ENCODE results near the gene RRAGD. TPM values are rescaled to one million over a fixed set of nuclear protein-coding genes. Genes with fewer than 3 reads are reported as not detected.

The RRAGD gene
- total and polyA plus RNA-seq, 2 experiments from 2014 or later = 7.0 to 20.1 TPM

DNA sequence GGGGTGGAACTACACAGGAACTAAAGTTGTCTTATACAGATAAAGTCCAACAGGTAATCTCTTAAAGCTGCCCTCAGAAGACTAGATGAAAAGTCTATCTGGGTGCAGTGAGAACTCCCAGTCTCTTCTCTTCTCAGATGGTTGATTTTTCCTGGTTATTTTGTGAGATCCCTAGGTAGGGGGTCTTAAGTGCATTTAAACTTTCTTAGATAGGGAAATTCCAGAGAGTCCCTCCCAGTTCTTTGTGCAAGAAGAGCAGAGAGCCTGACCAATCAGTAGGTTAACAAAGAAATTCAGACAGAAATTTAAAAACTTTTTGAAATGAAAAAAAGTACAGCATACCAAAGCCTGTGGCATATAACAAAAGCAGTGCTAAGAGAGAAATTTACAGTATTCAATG lies 95.0 kb downstream of the RRAGD start:
- Histone ChIP-seq H3K27me3 (ENCODE audit: insufficient read depth) (no peaks in the 10 kb centered on the region), H3K36me3 (ENCODE audit: insufficient read depth) (peaks cover 5% of the 10 kb centered on the region; the same call in 1 of the 2 replicates), H3F3A (replicated peaks; ENCODE audit: low read depth) (no peaks in the 10 kb centered on the region), H2AFZ (no peak overlapping the region), H3K79me2 (replicated peaks; ENCODE audit: insufficient read depth) (no peaks in the 10 kb centered on the region), H3K9me2 (ENCODE audit: insufficient read depth) (no peaks in the 10 kb centered on the region), H3K4me2 (no peak overlapping the region), H3K4me3 (no peak overlapping the region), H3K27ac (ENCODE audit: low read depth) (no peak overlapping the region), H3K4me1 (ENCODE audit: insufficient read depth) (no peaks in the 10 kb centered on the region), H4K20me1 (replicated peaks; ENCODE audit: insufficient read depth) (no peaks in the 10 kb centered on the region)
- H3K9me3 Mint-ChIP-seq = peaks cover 28% of the 10 kb centered on the region
- no peak overlapping the region for H3K4me3 Mint-ChIP-seq
- H3K36me3 Mint-ChIP-seq (ENCODE audit: low read depth) = peaks cover 27% of the 10 kb centered on the region
- H3K4me1 Mint-ChIP-seq = peaks cover 16% of the 10 kb centered on the region
- ATAC-seq = peak; percentile 53; the same call in 2 of the 3 replicates
- TF ChIP-seq EZH2 (IDR thresholded peaks at IDR 0.05; ENCODE audit: low read depth, unreplicated experiment) (no peak), ZNF331 (CRISPR knock-in tag; IDR thresholded peaks at IDR 0.05; ENCODE audit: low read depth) (no peak), STAT1 (IDR thresholded peaks at IDR 0.05; ENCODE audit: unreplicated experiment) (no peak), POLR2AphosphoS5 (IDR thresholded peaks at IDR 0.05; ENCODE audit: low read depth) (no peak)
- peaks cover 2% of the 10 kb centered on the region for H3K27me3 Mint-ChIP-seq (ENCODE audit: insufficient read depth, low read depth, poor library complexity)
- DNase-seq (ENCODE audit: low spot score) = peak; percentile 19
- no peak overlapping the region for H3K27ac Mint-ChIP-seq

- H3K27ac Mint-ChIP-seq = no peak within 1 kb of the TSS
- H3K9me3 Mint-ChIP-seq = peaks cover 14% of the 10 kb centered on the region
- Histone ChIP-seq H3K36me3 (ENCODE audit: insufficient read depth) (0 out of 2 replicates have a peak, but pooled peaks cover 5% of the 10 kb centered on the region), H3K27ac (ENCODE audit: low read depth) (no peak within 1 kb of the TSS), H3F3A (replicated peaks; ENCODE audit: low read depth) (no peaks in the 10 kb centered on the region), H3K79me2 (replicated peaks; ENCODE audit: insufficient read depth) (no peaks in the 10 kb centered on the region), H3K9me2 (ENCODE audit: insufficient read depth) (no peaks in the 10 kb centered on the region), H4K20me1 (replicated peaks; ENCODE audit: insufficient read depth) (no peaks in the 10 kb centered on the region), H3K4me2 (no peak within 1 kb of the TSS), H2AFZ (no peak within 1 kb of the TSS), H3K4me3 (no peak within 1 kb of the TSS), H3K27me3 (ENCODE audit: insufficient read depth) (no peaks in the 10 kb centered on the region), H3K4me1 (ENCODE audit: insufficient read depth) (no peaks in the 10 kb centered on the region)
- peaks cover 14% of the 10 kb centered on the region for H3K36me3 Mint-ChIP-seq (ENCODE audit: low read depth)
- H3K4me1 Mint-ChIP-seq = peaks cover 25% of the 10 kb centered on the region
- no peak for ATAC-seq
- H3K27me3 Mint-ChIP-seq (ENCODE audit: insufficient read depth, low read depth, poor library complexity) = peaks cover 5% of the 10 kb centered on the region
- no peak for DNase-seq (ENCODE audit: low spot score)
- H3K4me3 Mint-ChIP-seq = no peak within 1 kb of the TSS
- no peak for TF ChIP-seq STAT1 (IDR thresholded peaks at IDR 0.05; ENCODE audit: unreplicated experiment)
- no peak for TF ChIP-seq ZNF331 (CRISPR knock-in tag; IDR thresholded peaks at IDR 0.05; ENCODE audit: low read depth)
- no peak for TF ChIP-seq NANOG (IDR thresholded peaks at IDR 0.05; ENCODE audit: borderline replicate concordance)
- TF ChIP-seq CTCF (conservative IDR thresholded peaks at IDR 0.05; ENCODE audit: low read depth in 2 of 2) = no peak
- TF ChIP-seq POLR2AphosphoS5 (IDR thresholded peaks at IDR 0.05; ENCODE audit: low read depth) = no peak
- no peak for TF ChIP-seq ZNF462 (CRISPR knock-in tag; IDR thresholded peaks at IDR 0.05)
- TF ChIP-seq CREB1 (CRISPR knock-in tag; IDR thresholded peaks at IDR 0.05; ENCODE audit: low read depth) = no peak
- TF ChIP-seq, protein P1, sequence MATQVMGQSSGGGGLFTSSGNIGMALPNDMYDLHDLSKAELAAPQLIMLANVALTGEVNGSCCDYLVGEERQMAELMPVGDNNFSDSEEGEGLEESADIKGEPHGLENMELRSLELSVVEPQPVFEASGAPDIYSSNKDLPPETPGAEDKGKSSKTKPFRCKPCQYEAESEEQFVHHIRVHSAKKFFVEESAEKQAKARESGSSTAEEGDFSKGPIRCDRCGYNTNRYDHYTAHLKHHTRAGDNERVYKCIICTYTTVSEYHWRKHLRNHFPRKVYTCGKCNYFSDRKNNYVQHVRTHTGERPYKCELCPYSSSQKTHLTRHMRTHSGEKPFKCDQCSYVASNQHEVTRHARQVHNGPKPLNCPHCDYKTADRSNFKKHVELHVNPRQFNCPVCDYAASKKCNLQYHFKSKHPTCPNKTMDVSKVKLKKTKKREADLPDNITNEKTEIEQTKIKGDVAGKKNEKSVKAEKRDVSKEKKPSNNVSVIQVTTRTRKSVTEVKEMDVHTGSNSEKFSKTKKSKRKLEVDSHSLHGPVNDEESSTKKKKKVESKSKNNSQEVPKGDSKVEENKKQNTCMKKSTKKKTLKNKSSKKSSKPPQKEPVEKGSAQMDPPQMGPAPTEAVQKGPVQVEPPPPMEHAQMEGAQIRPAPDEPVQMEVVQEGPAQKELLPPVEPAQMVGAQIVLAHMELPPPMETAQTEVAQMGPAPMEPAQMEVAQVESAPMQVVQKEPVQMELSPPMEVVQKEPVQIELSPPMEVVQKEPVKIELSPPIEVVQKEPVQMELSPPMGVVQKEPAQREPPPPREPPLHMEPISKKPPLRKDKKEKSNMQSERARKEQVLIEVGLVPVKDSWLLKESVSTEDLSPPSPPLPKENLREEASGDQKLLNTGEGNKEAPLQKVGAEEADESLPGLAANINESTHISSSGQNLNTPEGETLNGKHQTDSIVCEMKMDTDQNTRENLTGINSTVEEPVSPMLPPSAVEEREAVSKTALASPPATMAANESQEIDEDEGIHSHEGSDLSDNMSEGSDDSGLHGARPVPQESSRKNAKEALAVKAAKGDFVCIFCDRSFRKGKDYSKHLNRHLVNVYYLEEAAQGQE (IDR thresholded peaks at IDR 0.05; ENCODE audit: unreplicated experiment) = no peak
Observed at GRCh38 chr6:89315249-89315885, 96.7 kb downstream of the RRAGD start, which contains the start of gene GABRR2. Gene GABRR2, minus strand, starts transcription at chr6:89315299. Its CDS starts 134 bp downstream, at chr6:89315165.
